ENCODE measurements around the gene CNTNAP2. TPM values are rescaled to one million over a fixed set of nuclear protein-coding genes. Genes with fewer than 3 reads are reported as not detected.

Gene CNTNAP2
- total RNA-seq, 1 donor from 2014 or later, result 0.59 TPM

DNA sequence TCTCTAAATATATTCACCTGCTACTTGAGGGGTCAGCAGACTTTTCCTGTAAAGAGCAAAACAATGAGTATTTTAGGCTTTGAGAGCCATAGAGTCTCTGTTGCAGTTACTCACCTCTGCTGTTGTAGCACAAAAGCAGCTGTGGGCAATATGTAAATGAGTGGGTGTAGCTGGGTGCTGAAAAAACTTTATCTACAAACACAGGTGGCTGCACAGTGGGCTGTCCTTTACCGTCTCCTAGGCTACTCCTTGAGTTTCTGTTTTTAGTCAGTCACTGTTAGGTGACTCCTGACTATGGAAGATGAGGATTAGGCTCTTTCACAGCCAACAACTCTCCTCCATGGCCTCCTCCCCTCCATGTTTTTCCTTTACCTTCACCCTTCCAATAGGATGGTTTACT is 2187.9 kb downstream of the CNTNAP2 start:
- H3K4me1 ChIP-seq, result no peaks in the 10 kb centered on the region
- H3K27me3 ChIP-seq (ENCODE audit: low read depth), result no peaks in the 10 kb centered on the region
- H3K4me3 ChIP-seq, result no peak overlapping the region
- H3K36me3 ChIP-seq, result no peaks in the 10 kb centered on the region
- no peak overlapping the region for H3K27ac ChIP-seq
- TF ChIP-seq, protein P1, sequence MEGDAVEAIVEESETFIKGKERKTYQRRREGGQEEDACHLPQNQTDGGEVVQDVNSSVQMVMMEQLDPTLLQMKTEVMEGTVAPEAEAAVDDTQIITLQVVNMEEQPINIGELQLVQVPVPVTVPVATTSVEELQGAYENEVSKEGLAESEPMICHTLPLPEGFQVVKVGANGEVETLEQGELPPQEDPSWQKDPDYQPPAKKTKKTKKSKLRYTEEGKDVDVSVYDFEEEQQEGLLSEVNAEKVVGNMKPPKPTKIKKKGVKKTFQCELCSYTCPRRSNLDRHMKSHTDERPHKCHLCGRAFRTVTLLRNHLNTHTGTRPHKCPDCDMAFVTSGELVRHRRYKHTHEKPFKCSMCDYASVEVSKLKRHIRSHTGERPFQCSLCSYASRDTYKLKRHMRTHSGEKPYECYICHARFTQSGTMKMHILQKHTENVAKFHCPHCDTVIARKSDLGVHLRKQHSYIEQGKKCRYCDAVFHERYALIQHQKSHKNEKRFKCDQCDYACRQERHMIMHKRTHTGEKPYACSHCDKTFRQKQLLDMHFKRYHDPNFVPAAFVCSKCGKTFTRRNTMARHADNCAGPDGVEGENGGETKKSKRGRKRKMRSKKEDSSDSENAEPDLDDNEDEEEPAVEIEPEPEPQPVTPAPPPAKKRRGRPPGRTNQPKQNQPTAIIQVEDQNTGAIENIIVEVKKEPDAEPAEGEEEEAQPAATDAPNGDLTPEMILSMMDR (IDR thresholded peaks at IDR 0.05), result no peak
- intact Hi-C loops (cut with DNase I), result no loop called here
- H3K9me3 ChIP-seq, result no peaks in the 10 kb centered on the region
- ATAC-seq (peak in 1 of 2 donors; percentile 35), DNase-seq (no peak)

DNA sequence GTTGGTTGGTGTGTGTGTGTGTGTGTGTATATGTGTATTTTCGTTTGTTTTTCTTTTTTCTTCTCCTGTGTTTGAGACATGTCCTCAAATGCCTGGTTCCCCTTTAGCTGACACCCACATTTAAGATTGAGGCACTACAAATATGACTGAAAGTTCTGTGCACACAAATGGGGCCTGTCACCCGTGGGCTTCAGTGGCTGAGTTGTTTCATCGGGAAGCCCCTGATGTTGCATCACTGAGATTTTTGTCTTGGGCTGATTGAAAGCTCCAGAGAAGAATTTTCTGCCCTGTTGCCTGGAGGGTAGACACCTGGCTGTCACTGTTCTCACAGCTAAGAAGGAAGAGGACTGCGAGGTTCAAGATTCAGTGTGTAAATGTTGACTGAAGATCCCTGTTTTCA is 2190.2 kb downstream of the CNTNAP2 start:
- DNase-seq (no peak), ATAC-seq (no peak)
- Histone ChIP-seq H3K27me3 (ENCODE audit: low read depth) (no peaks in the 10 kb centered on the region), H3K36me3 (no peaks in the 10 kb centered on the region), H3K4me1 (no peaks in the 10 kb centered on the region), H3K4me3 (no peak overlapping the region), H3K9me3 (no peaks in the 10 kb centered on the region), H3K27ac (no peak overlapping the region)
- intact Hi-C loops (cut with DNase I), result no loop called here
- TF ChIP-seq, protein P1 (IDR thresholded peaks at IDR 0.05), result no peak

GRCh38 chr7:148318102-148318811 is 2201.7 kb downstream of the CNTNAP2 start:
- Histone ChIP-seq H3K4me1 (no peaks in the 10 kb centered on the region), H3K9me3 (no peaks in the 10 kb centered on the region), H3K4me3 (no peak overlapping the region), H3K27me3 (ENCODE audit: low read depth) (no peaks in the 10 kb centered on the region), H3K27ac (no peak overlapping the region), H3K36me3 (no peaks in the 10 kb centered on the region)
- intact Hi-C loops (cut with DNase I), result no loop called here
- TF ChIP-seq, protein P1 (IDR thresholded peaks at IDR 0.05), result no peak
- ATAC-seq, result no peak
- no peak for DNase-seq

- Histone ChIP-seq H3K4me3 (no peak overlapping the region), H3K4me1 (no peaks in the 10 kb centered on the region), H3K36me3 (no peaks in the 10 kb centered on the region), H3K9me3 (no peaks in the 10 kb centered on the region), H3K27ac (no peak overlapping the region), H3K27me3 (ENCODE audit: low read depth) (no peaks in the 10 kb centered on the region)
- ATAC-seq (no peak), DNase-seq (no peak)
- intact Hi-C loops (cut with DNase I), result no loop called here
- TF ChIP-seq, protein P1 (IDR thresholded peaks at IDR 0.05), result no peak
Observed at GRCh38 chr7:148318838-148319237, 2202.2 kb downstream of the CNTNAP2 start.

GRCh38 chr7:148319316-148319808 is 2202.8 kb downstream of the CNTNAP2 start:
- Histone ChIP-seq H3K9me3 (no peaks in the 10 kb centered on the region), H3K27me3 (ENCODE audit: low read depth) (no peaks in the 10 kb centered on the region), H3K4me3 (no peak overlapping the region), H3K36me3 (no peaks in the 10 kb centered on the region), H3K4me1 (no peaks in the 10 kb centered on the region), H3K27ac (no peak overlapping the region)
- ATAC-seq (no peak), DNase-seq (no peak)
- intact Hi-C loops (cut with DNase I), result no loop called here
- TF ChIP-seq, protein P1 (IDR thresholded peaks at IDR 0.05), result no peak

All from lower lobe of right lung (tissue), 2 donors.